Psoas muscle (tissue), 8 donors: ENCODE results near the gene TBX2. TPM values are rescaled to one million over a fixed set of nuclear protein-coding genes. Genes with fewer than 3 reads are reported as not detected.

Source experiments
- ATAC-seq, 4 donors: fragments of 200-7000 bp; cut with Tn5 transposase; one replicate each; pipeline ENCODE4 v1.9.1; 2020; ENCODE audit warnings: moderate library complexity in 3 of 4, mild to moderate bottlenecking in 2 of 4
- DNase-seq, 2 donors: peaks; one replicate each; pipeline ENCODE4 v3.0.0-alpha.2; 2020
- H3K27ac ChIP-seq: fragments of 200-600 bp; one replicate; pipeline ENCODE4 v1.8.0; 2022
- H3K27me3 ChIP-seq, 3 donors: fragments of 200-600 bp in 1 of 3; one replicate each; pipeline versions ENCODE4 v1.6.1 to v1.8.0; 2013 to 2022; ENCODE audit warnings: low read length in 2 of 3, mild to moderate bottlenecking in 2 of 3, moderate library complexity in 1 of 3; ENCODE audit not compliant: insufficient read depth in 3 of 3
- H3K36me3 ChIP-seq, 2 donors: fragments of 200-600 bp in 1 of 2; one replicate each; pipeline versions ENCODE4 v1.6.1 to v1.8.0; 2013 to 2022; ENCODE audit warnings: low read depth in 1 of 2, mild to moderate bottlenecking in 1 of 2, moderate library complexity in 1 of 2; ENCODE audit not compliant: insufficient read depth in 1 of 2
- H3K4me1 ChIP-seq: fragments of 200-600 bp; one replicate; pipeline ENCODE4 v1.8.0; 2022
- H3K4me3 ChIP-seq: fragments of 200-600 bp; one replicate; pipeline ENCODE4 v1.8.0; 2022; ENCODE audit warnings: mild to moderate bottlenecking
- H3K9me3 ChIP-seq: fragments of 200-600 bp; one replicate; pipeline ENCODE4 v1.8.0; 2022
- WGBS, 3 donors: extraction: QIAGEN DNeasy Blood & Tissue Kit; methylation state at CpG; one replicate each; pipeline versions ENCODE4 v1.1.6 to v1.1.7; 2013; 5-methylcytosine and 5-hydroxymethylcytosine counted together
- intact Hi-C, 2 donors: fragments of 100-400 bp; cut with DNase I; formaldehyde crosslinking; loops; one replicate each; pipeline versions ENCODE4 v1.11.0 to v1.14.2; 2022
- polyA plus RNA-seq, 3 donors: library from polyadenylated mRNA; stranded (reverse); fragments of 200-250 nt; gene quantifications; one replicate each; pipeline ENCODE4 v1.2.3, GENCODE V29; 2013
- total RNA-seq, 4 donors: library from RNA; stranded (reverse); fragmentation: NEBNext Ultra II Directional in 2 of 4; extraction: Animal tissue kit (Norgen Biotek cat#: 25700) in 2 of 4; gene quantifications; one replicate each; pipeline versions ENCODE4 v1.2.1 to v1.2.4, GENCODE V29; 2021 to 2023
- TF ChIP-seq, protein P1 (sequence below): fragments of 200-600 bp; IDR thresholded peaks from one replicate; pipeline ENCODE4 v1.8.0; 2022; ENCODE audit warnings: antibody characterized with exemption
- donor health status: healthy with polysubstance abuse.
- donor health status: DM: no; HTN: no; CAD: no; lungs with moderate emphysema.
- donor health status: Bipolar disorder and iron deficiency.
- donor health status: healthy.
- donor health status: DM: yes; HTN: yes; CAD: no.
- donor health status: DM: no; HTN: no; CAD: no.
- donor health status: DM: no; HTN: no; CAD: no.
- donor health status: DM: yes; HTN: yes; CAD: no.

The TBX2 gene
- total and polyA plus RNA-seq, 7 donors = 3.5 to 8.7 (median 6.3) TPM

DNA sequence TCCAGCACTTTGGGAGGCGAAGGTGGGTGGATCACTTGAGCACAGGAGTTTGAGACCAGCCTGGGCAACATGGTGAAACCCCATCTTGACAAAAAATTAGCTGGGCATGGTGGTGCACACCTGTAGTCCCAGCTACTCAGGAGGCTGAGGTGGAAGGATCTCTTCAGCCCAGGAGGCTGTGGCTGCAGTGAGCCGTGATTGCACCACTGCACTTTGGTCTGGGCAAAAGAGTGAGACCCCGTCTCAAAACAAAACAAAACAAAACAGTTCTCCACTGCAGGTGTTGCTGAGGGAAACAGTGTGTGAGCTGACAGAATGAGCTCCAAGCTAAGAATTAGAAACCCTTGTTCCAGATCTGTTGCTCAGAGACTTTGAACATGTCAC lies 35.2 kb upstream of the TBX2 start:
- whole genome bisulfite sequencing, 3 donors = 97 to 100% (median 100%) methylated on average over 3 of the region's 3 CpGs
- Histone ChIP-seq H3K9me3 (no peaks in the 10 kb centered on the region), H3K4me1 (no peaks in the 10 kb centered on the region), H3K27ac (no peak overlapping the region), H3K4me3 (no peak overlapping the region), H3K27me3 (no peaks in the 10 kb centered on the region), H3K36me3 (no peaks in the 10 kb centered on the region)
- DNase-seq (no peak), ATAC-seq (no peak)
- TF ChIP-seq, protein P1, sequence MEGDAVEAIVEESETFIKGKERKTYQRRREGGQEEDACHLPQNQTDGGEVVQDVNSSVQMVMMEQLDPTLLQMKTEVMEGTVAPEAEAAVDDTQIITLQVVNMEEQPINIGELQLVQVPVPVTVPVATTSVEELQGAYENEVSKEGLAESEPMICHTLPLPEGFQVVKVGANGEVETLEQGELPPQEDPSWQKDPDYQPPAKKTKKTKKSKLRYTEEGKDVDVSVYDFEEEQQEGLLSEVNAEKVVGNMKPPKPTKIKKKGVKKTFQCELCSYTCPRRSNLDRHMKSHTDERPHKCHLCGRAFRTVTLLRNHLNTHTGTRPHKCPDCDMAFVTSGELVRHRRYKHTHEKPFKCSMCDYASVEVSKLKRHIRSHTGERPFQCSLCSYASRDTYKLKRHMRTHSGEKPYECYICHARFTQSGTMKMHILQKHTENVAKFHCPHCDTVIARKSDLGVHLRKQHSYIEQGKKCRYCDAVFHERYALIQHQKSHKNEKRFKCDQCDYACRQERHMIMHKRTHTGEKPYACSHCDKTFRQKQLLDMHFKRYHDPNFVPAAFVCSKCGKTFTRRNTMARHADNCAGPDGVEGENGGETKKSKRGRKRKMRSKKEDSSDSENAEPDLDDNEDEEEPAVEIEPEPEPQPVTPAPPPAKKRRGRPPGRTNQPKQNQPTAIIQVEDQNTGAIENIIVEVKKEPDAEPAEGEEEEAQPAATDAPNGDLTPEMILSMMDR = no peak
- intact Hi-C loops = no loop called here

DNA sequence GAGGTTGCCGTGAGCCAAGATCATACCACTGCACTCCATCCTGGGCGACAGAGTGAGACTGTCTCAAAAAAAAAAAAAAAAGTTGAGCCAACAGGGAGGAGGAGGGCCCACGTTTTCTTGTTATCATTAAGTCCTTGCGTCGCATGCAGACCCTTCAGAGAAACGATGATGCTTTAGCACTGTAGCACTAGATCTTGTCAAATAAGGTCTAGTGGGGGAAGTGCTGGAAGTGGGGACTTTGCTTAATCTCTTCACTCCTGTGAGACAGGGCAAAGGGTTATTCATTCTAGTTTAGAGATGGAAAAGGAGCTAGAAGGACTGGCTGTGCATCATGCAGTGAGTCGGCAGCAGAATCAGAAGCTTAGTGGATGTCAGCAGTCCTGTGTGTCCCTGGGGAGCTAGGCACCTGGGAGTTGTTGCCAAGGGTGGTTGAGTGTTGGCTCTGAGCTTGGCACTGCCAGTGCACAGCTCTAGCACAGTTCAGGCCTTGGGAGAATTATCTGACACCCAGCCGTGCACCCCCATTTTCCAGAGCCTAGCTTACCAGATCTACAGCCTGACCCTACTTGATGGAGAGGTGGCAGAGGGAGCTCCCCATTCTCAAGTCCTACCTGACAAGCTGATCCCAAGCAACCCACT lies 33.4 kb upstream of the TBX2 start:
- Histone ChIP-seq H3K27me3 (no peaks in the 10 kb centered on the region), H3K36me3 (no peaks in the 10 kb centered on the region), H3K4me1 (no peaks in the 10 kb centered on the region), H3K9me3 (no peaks in the 10 kb centered on the region), H3K27ac (no peak overlapping the region), H3K4me3 (no peak overlapping the region)
- 86 to 92% (median 89%) methylated on average over 8 of the region's 8 CpGs for WGBS, 3 donors
- intact Hi-C loops = no loop called here
- no peak for DNase-seq
- TF ChIP-seq, protein P1 = no peak
- no peak for ATAC-seq

DNA sequence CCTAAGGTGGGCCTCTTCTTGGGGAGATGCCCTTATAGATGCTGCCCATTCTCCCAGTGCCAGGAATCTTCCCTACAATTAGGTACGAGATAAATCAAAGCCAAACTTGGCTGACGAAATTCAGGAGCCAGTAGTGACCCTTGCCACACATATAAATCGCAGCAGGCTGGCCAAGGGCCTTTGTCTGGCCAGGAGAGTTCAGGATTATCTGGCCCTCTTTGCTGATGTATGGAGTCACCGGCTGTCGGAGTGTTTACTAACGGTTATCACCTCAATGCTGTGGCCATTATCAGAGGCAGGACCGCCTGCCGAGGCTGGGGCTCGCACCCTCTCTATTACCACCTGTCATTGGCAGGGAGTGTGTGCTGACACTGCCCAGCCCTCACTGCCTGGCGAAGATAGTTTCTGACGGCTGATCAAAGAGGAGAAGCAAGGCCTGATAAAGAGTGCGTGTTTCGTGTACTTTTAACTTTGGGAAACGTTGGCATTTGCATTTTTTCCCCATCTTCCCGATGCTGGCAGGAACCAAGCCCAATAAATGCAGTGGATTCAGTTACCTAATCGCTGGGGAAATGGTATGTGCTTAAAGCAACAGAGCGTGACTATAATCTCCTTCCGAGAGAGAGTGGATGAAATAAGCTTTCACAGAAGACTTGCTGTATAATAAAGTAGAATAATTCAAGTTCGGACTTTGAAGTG lies 32.8 kb upstream of the TBX2 start:
- WGBS, 3 donors = 58 to 60% (median 59%) methylated on average over 19 of the region's 19 CpGs

DNA sequence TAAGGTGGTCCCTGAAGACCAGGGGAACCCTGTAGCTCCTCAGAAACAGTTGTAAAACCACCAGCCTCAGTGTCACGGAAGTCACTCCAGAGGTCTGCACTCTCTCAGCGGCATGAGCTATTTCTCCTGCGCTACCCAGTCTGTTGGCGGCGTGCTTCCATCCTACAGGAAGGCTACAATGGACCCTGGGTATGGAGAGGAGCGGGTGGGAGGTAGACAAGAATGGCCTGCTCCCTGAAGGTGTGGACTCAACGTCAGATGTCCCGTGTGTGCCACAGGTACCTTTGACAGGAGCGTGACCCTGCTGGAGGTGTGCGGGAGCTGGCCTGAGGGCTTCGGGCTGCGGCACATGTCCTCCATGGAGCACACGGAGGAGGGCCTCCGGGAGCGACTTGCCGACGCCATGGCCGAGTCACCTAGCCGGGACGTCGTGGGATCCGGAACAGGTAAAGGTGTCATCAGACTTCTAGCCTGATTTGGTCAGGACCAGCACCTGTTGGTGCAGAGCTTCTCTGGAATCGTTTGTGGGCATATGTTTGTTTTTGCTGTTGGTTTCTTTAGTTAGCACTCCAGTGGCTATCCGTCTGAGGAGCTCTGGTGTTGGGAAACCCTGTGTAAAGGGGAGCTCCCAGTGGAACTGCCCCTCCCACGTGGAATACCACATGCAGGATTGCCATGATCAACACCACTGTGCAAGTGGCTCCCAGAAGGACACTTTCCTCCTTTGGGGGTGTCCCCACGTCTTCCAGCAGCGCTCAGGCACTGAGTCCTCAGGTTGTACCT lies 31.4 kb upstream of the TBX2 start:
- Histone ChIP-seq H3K27ac (no peak overlapping the region), H3K4me1 (no peaks in the 10 kb centered on the region), H3K4me3 (no peak overlapping the region), H3K27me3 (no peaks in the 10 kb centered on the region), H3K36me3 (no peaks in the 10 kb centered on the region), H3K9me3 (no peaks in the 10 kb centered on the region)
- 96 to 97% (median 96%) methylated on average over 27 of the region's 27 CpGs for WGBS, 3 donors
- TF ChIP-seq, protein P1 = no peak
- DNase-seq (no peak), ATAC-seq (no peak)
- intact Hi-C loops = no loop called here

More for the DNA sequence above, 32.8 kb upstream of the TBX2 start:
- no peak overlapping the region for H3K4me3 ChIP-seq
- DNase-seq (no peak), ATAC-seq (no peak)
- TF ChIP-seq, protein P1 = no peak
- H3K27ac ChIP-seq = no peak overlapping the region
- H3K27me3 ChIP-seq = no peaks in the 10 kb centered on the region
- no peaks in the 10 kb centered on the region for H3K9me3 ChIP-seq
- H3K36me3 ChIP-seq = no peaks in the 10 kb centered on the region
- no peaks in the 10 kb centered on the region for H3K4me1 ChIP-seq
- intact Hi-C loops = no loop called here
